Fibroblast of lung (primary cell): Measurements from ENCODE around the gene CPN2. TPM values are rescaled to one million over a fixed set of nuclear protein-coding genes. Genes with fewer than 3 reads are reported as not detected.

Source experiments
- DNase-seq, 2 donors: peaks; one replicate each; pipeline versions ENCODE4 v3.0.0 to v3.0.0-alpha.2; 2010; ENCODE audit warnings: low read depth in 2 of 2
- H2AFZ ChIP-seq: 2 replicates; pipeline ENCODE4 v1.5.1; 2012; ENCODE audit warnings: low read length, control low read depth, inconsistent platforms
- H3K27ac ChIP-seq: 2 replicates; pipeline ENCODE4 v1.5.1; 2011; ENCODE audit warnings: low read length, control low read depth; ENCODE audit not compliant: insufficient read depth
- H3K27me3 ChIP-seq: 2 replicates; pipeline ENCODE4 v1.5.1; 2011; ENCODE audit warnings: mild to moderate bottlenecking, low read length; ENCODE audit not compliant: control insufficient read depth, insufficient read depth
- H3K36me3 ChIP-seq: 2 replicates; pipeline ENCODE4 v1.5.1; 2011; ENCODE audit warnings: low read length; ENCODE audit not compliant: control insufficient read depth, insufficient read depth
- H3K4me1 ChIP-seq: 2 replicates; pipeline ENCODE4 v1.5.1; 2011; ENCODE audit warnings: low read length; ENCODE audit not compliant: control insufficient read depth, insufficient read depth; ENCODE audit errors: extremely low read depth
- H3K4me2 ChIP-seq: 2 replicates; pipeline ENCODE4 v1.5.1; 2011; ENCODE audit warnings: low read length, control low read depth; ENCODE audit not compliant: insufficient read depth; ENCODE audit errors: extremely low read depth
- H3K4me3 ChIP-seq, 4 experiments: fragments of 200-600 bp in 1 of 4; sonication (generic) in 1 of 4; replicated peaks in 1 of 4; 2 replicates each; pipeline ENCODE4 v1.5.1; 2011 to 2016; ENCODE audit warnings: low read length in 4 of 4, low read depth in 3 of 4, mild to moderate bottlenecking in 3 of 4, control low read depth in 2 of 4, inconsistent platforms in 1 of 4, mixed read lengths in 1 of 4; ENCODE audit not compliant: insufficient read depth in 1 of 4; ENCODE audit errors: control extremely low read depth in 1 of 4
- H3K79me2 ChIP-seq: 2 replicates; pipeline ENCODE4 v1.5.1; 2012; ENCODE audit warnings: mild to moderate bottlenecking, low read length, inconsistent platforms; ENCODE audit not compliant: control insufficient read depth, insufficient read depth
- H3K9ac ChIP-seq: 2 replicates; pipeline ENCODE4 v1.5.1; 2011; ENCODE audit warnings: mild to moderate bottlenecking, low read length, control low read depth; ENCODE audit not compliant: insufficient read depth
- H3K9me3 ChIP-seq: 2 replicates; pipeline ENCODE4 v1.5.1; 2012; ENCODE audit warnings: low read depth, low read length; ENCODE audit not compliant: control insufficient read depth, insufficient read depth
- H4K20me1 ChIP-seq: 2 replicates; pipeline ENCODE4 v1.5.1; 2011; ENCODE audit warnings: low read length; ENCODE audit not compliant: control insufficient read depth, insufficient read depth; ENCODE audit errors: extremely low read depth
- EZH2 ChIP-seq: IDR thresholded peaks from 2 replicates; pipeline ENCODE4 v1.5.1; 2012; ENCODE audit warnings: low read length, control low read depth, mild to moderate bottlenecking; ENCODE audit errors: missing control alignments
- polyA minus RNA-seq: library from RNA; depleted of rRNA, polyadenylated mRNA; stranded (reverse); fragments of >200 nt; gene quantifications from 2 replicates; pipeline ENCODE4 v1.2.3, GENCODE V29; 2011; ENCODE audit warnings: low replicate concordance
- polyA plus RNA-seq, 2 donors: library from polyadenylated mRNA; depleted of rRNA in 1 of 2; stranded (reverse) in 1 of 2; unstranded in 1 of 2; fragments of >200 nt; gene quantifications; 2 replicates each; pipeline ENCODE4 v1.2.1, GENCODE V29; 2011 to 2012; ENCODE audit warnings: missing spikeins in 1 of 2
- total RNA-seq: library from RNA; depleted of rRNA; stranded (reverse); fragments of >200 nt; gene quantifications from 2 replicates; pipeline ENCODE4 v1.2.1, GENCODE V29; 2014
- TF ChIP-seq, protein P1 (sequence below), 2 donors: IDR thresholded peaks in 1 of 2; conservative IDR thresholded peaks in 1 of 2; 1 replicate in 1 of 2; 2 replicates in 1 of 2; pipeline ENCODE4 v1.5.1; 2011 to 2012; ENCODE audit warnings: low read length in 2 of 2, control low read depth in 1 of 2, inconsistent platforms in 1 of 2, low read depth in 1 of 2, mild to moderate bottlenecking in 1 of 2

CPN2 gene, protein sequence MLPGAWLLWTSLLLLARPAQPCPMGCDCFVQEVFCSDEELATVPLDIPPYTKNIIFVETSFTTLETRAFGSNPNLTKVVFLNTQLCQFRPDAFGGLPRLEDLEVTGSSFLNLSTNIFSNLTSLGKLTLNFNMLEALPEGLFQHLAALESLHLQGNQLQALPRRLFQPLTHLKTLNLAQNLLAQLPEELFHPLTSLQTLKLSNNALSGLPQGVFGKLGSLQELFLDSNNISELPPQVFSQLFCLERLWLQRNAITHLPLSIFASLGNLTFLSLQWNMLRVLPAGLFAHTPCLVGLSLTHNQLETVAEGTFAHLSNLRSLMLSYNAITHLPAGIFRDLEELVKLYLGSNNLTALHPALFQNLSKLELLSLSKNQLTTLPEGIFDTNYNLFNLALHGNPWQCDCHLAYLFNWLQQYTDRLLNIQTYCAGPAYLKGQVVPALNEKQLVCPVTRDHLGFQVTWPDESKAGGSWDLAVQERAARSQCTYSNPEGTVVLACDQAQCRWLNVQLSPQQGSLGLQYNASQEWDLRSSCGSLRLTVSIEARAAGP
- total RNA-seq (not detected in 2 replicates), polyA plus RNA-seq (not detected in 2 replicates), polyA minus RNA-seq (not detected in 2 replicates)
- not detected in 2 replicates for polyA plus RNA-seq (2012)

DNA sequence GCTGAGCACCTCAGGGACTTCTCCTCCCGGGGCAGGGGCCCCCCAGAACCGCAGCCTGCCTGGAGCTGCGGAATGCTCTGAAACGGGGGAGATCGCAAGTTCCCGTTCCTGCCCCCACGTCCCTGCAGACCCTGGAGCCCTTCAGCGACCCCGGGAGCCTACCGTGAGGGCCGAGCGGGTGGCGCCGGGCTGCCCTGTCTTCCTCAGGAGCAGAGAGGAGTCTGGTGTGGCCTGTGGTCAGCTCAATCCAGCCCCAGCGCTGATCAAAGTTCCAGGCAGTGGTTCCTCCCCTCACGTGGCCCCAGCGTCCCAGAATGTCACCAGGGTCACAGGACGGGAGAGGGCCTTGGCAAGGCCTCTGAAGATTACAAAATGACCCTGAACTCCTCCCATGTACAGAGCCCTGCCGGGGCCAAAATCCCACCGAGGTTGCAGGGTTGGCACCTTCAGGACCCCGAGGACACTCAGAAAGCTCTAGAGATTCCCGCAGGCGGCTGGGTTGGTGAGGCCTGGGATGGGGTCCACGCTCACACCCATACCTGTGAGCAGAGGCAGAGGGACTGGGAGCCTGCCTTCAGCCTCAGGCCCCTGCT, at the start of gene CPN2:
Gene CPN2 (minus strand): TSS at position 249 of the 593 bp plus-strand sequence. CDS start 8,626 bp downstream, outside the sequence.
- Histone ChIP-seq H3K27ac (no peak within 1 kb of the TSS), H4K20me1 (no peaks in the 10 kb centered on the region), H3K9ac (no peak within 1 kb of the TSS), H3K4me3 (no peak within 1 kb of the TSS), H2AFZ (no peak within 1 kb of the TSS), H3K36me3 (no peaks in the 10 kb centered on the region), H3K79me2 (no peaks in the 10 kb centered on the region), H3K4me1 (no peaks in the 10 kb centered on the region), H3K27me3 (peaks cover 5% of the 10 kb centered on the region), H3K4me2 (no peak within 1 kb of the TSS), H3K9me3 (no peaks in the 10 kb centered on the region)
- TF ChIP-seq, protein P1, sequence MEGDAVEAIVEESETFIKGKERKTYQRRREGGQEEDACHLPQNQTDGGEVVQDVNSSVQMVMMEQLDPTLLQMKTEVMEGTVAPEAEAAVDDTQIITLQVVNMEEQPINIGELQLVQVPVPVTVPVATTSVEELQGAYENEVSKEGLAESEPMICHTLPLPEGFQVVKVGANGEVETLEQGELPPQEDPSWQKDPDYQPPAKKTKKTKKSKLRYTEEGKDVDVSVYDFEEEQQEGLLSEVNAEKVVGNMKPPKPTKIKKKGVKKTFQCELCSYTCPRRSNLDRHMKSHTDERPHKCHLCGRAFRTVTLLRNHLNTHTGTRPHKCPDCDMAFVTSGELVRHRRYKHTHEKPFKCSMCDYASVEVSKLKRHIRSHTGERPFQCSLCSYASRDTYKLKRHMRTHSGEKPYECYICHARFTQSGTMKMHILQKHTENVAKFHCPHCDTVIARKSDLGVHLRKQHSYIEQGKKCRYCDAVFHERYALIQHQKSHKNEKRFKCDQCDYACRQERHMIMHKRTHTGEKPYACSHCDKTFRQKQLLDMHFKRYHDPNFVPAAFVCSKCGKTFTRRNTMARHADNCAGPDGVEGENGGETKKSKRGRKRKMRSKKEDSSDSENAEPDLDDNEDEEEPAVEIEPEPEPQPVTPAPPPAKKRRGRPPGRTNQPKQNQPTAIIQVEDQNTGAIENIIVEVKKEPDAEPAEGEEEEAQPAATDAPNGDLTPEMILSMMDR (conservative IDR thresholded peaks at IDR 0.05 in 1 of 2, IDR thresholded peaks at IDR 0.05 in 1 of 2; ENCODE audit: low read depth in 1 of 2, low read length in 2 of 2) = no peak
- TF ChIP-seq EZH2 = no peak
- DNase-seq = no peak

DNA sequence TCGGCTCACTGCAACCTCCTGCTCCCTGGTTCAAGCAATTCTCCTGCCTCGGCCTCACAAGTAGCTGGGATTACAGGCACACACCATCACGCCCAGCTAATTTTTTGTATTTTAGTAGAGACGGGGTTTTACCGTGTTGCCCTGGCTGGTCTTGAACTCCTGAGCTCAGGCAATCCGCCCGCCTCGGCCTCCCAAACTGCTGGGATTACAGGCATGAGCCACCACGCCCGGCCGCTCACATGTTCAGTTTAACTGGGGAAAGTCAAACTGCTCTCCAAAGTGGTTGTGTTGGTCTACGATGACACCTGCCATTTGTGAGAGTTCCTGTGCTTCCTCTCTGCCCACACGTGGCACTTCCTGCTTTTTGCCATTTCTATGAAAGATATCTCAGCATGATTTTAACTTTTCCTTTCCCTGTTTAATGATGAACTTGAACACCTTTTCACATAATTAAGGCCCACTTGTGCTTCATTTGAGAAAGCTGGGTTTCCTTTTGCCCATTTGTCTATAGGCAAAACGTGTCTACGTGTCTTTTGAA, 48.8 kb upstream of the CPN2 start:
- Histone ChIP-seq H3K9me3 (no peaks in the 10 kb centered on the region), H4K20me1 (no peaks in the 10 kb centered on the region), H3K36me3 (no peaks in the 10 kb centered on the region), H3K4me1 (peaks cover 4% of the 10 kb centered on the region), H3K79me2 (no peaks in the 10 kb centered on the region), H3K4me2 (no peak overlapping the region), H3K27me3 (peaks cover 12% of the 10 kb centered on the region), H3K27ac (no peak overlapping the region), H3K4me3 (no peak overlapping the region), H3K9ac (no peak overlapping the region), H2AFZ (no peak overlapping the region)
- DNase-seq = no peak
- TF ChIP-seq EZH2 = no peak
- TF ChIP-seq, protein P1 (conservative IDR thresholded peaks at IDR 0.05 in 1 of 2, IDR thresholded peaks at IDR 0.05 in 1 of 2; ENCODE audit: low read depth in 1 of 2, low read length in 2 of 2) = no peak

DNA sequence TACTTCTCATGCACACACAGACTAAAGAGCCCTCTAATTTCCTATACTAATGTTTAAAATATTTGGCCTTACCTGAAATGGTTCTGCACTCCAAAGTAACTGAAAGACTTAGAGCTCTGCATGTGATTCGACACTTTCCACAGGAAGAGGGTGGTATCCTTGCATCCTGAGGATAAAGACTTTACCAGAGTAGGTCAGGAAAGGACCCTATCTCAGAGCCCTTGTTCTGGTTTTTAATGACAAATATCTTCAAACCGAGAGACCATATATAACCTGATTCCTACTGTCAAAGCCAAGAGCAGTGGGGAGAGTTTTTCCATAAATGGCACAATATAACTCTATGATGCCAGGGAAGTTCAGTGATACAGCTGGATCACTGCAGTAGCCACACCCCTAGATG, 48.0 kb upstream of the CPN2 start, which contains the start of gene GP5:
Gene GP5 (minus strand): TSS at position 101 of the 400 bp plus-strand sequence. CDS start 984 bp downstream, outside the sequence.
- Histone ChIP-seq H3K27me3 (peaks cover 12% of the 10 kb centered on the region), H3K36me3 (no peaks in the 10 kb centered on the region), H4K20me1 (no peaks in the 10 kb centered on the region), H3K9ac (no peak within 1 kb of the TSS), H3K27ac (no peak within 1 kb of the TSS), H3K4me2 (peak within 1 kb of the TSS; percentile 63), H3K9me3 (no peaks in the 10 kb centered on the region), H3K4me1 (peaks cover 4% of the 10 kb centered on the region), H2AFZ (peak within 1 kb of the TSS; percentile 59), H3K4me3 (peak within 1 kb of the TSS in 3 of 4 experiments; percentile 6 to 37 (median 22)), H3K79me2 (no peaks in the 10 kb centered on the region)
- DNase-seq = no peak
- TF ChIP-seq EZH2 = no peak
- TF ChIP-seq, protein P1 (conservative IDR thresholded peaks at IDR 0.05 in 1 of 2, IDR thresholded peaks at IDR 0.05 in 1 of 2; ENCODE audit: low read depth in 1 of 2, low read length in 2 of 2) = no peak
